ENCODE measurements around the gene ZIM2. TPM values are rescaled to one million over a fixed set of nuclear protein-coding genes. Genes with fewer than 3 reads are reported as not detected.

ZIM2 gene
- polyA plus RNA-seq, 1 donor (not counting 4 experiments of a cell fraction or from before 2014, with no cell fraction given), result not detected

DNA sequence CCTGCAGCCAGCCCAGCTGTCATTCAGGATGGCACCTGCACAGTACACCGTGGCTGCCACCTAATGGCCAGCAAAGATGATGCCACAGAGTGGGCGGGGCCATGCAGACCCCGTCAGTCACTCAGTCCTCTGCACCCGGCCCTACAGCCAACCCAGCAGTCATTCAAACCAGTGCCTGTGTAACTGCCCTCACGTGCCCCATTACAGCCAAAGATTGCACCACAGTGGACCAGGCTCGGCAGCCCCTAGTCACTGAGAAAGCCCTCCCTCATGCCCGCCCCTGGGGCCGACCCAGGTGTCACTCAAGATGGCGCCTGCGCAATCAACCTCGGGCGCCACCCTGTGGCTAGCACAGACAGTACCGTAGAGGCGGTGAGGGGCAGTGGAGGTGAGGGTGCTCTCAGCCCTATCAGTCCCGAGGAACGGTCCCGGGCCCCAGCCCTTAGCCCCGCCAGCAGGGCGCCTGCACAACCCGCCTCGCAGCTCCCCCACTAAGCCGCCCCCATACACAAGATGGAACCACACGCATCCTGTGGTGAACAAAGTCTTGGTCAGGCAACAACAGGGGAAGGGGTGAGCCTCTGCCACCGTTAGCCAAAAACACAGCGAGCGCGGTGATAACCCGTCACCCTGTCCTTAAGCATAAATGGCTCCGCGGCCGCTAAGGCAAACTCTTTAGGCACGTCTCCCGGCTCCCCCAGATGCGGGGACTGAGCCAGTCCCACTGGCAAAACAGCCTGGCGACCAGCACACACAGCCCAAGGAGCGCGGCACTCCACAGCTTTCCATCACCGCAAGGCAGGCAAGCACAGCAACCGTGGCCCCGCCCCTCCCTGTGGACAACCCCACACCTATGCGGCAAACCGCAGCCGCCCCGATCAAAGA is 2.3 kb downstream of the ZIM2 start:
- Histone ChIP-seq H3K9ac (ENCODE audit: control insufficient read depth, extremely low read depth, insufficient read depth, low read length) (no peak overlapping the region), H4K20me1 (ENCODE audit: control insufficient read depth, extremely low read depth, insufficient read depth, low read length) (no peaks in the 10 kb centered on the region), H3K9me3 (ENCODE audit: control insufficient read depth, low read depth, low read length) (peaks cover 11% of the 10 kb centered on the region), H3K79me2 (ENCODE audit: control insufficient read depth, insufficient read depth, low read length) (no peaks in the 10 kb centered on the region), H3K9me1 (ENCODE audit: control insufficient read depth, extremely low read depth, insufficient read depth, low read length) (no peaks in the 10 kb centered on the region), H3K27ac (ENCODE audit: control insufficient read depth, insufficient read depth, low read length) (no peak overlapping the region), H3K4me2 (ENCODE audit: control insufficient read depth, extremely low read depth, insufficient read depth, low read depth, low read length) (no peak overlapping the region), H3K4me1 (ENCODE audit: control insufficient read depth, extremely low read depth, insufficient read depth, low read length) (no peaks in the 10 kb centered on the region), H2AFZ (ENCODE audit: control insufficient read depth, low read length) (peak overlapping the region; percentile 6), H3K36me3 (ENCODE audit: control insufficient read depth in 2 of 2, extremely low read depth in 1 of 2, insufficient read depth in 2 of 2, low read length in 2 of 2) (no peaks in the 10 kb centered on the region), H3K4me3 (ENCODE audit: control insufficient read depth in 2 of 3, extremely low read depth in 1 of 3, insufficient read depth in 2 of 3, low read depth in 1 of 3, low read length in 3 of 3) (no peak overlapping the region), H3K27me3 (ENCODE audit: control insufficient read depth, extremely low read depth, insufficient read depth, low read length) (peaks cover 5% of the 10 kb centered on the region)
- dilution Hi-C loops (cut with MboI; ENCODE audit: extremely low pct_ligation_motif_present, low sequenced_read_pairs), result no loop called here
- FAIRE-seq (no peak), DNase-seq (ENCODE audit: low read depth, low spot score) (no peak)
- TF ChIP-seq CTCF (optimal IDR thresholded peaks at IDR 0.05 in 1 of 3, IDR thresholded peaks at IDR 0.05 in 1 of 3, conservative IDR thresholded peaks at IDR 0.05 in 1 of 3; ENCODE audit: extremely low read depth in 1 of 3, insufficient read depth in 2 of 3, low read length in 3 of 3) (peak in 1 of 3 experiments; percentile 34), EZH2 (IDR thresholded peaks at IDR 0.05; ENCODE audit: low read length) (no peak)

DNA sequence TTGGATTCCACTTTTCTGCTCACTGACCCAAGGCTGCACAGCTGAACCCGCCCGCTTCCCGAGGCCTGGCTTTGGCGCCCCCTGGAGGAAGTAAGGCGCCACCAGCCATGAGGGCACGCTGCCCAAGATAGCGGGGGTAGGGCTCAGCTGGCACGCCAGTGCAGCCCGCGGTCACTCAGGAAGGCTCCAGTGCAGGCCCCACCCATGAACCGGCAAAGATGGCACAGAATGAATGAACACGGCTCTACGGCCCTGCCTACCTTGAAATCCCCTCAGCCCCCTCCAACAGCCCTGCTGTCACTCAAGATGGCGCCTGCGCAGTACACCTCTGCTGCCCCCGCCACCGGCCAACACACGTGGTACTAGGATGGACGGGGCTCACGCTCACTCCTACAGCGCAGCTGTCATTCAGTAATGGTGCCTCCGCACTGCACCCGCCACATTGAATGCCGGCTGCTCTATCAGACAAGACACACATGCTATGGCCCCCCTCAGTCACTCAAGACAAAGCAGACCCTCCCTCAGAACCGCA is 3.0 kb downstream of the ZIM2 start:
- FAIRE-seq (no peak), DNase-seq (ENCODE audit: low read depth, low spot score) (no peak)
- no peaks in the 10 kb centered on the region for H3K4me1 ChIP-seq (ENCODE audit: control insufficient read depth, extremely low read depth, insufficient read depth, low read length)
- no peak overlapping the region for H3K4me3 ChIP-seq (ENCODE audit: control insufficient read depth in 2 of 3, extremely low read depth in 1 of 3, insufficient read depth in 2 of 3, low read depth in 1 of 3, low read length in 3 of 3)
- dilution Hi-C loops (cut with MboI; ENCODE audit: extremely low pct_ligation_motif_present, low sequenced_read_pairs), result no loop called here
- no peak overlapping the region for H3K27ac ChIP-seq (ENCODE audit: control insufficient read depth, insufficient read depth, low read length)
- H2AFZ ChIP-seq (ENCODE audit: control insufficient read depth, low read length), result no peak overlapping the region
- no peak overlapping the region for H3K4me2 ChIP-seq (ENCODE audit: control insufficient read depth, extremely low read depth, insufficient read depth, low read depth, low read length)
- TF ChIP-seq CTCF (optimal IDR thresholded peaks at IDR 0.05 in 1 of 3, IDR thresholded peaks at IDR 0.05 in 1 of 3, conservative IDR thresholded peaks at IDR 0.05 in 1 of 3; ENCODE audit: extremely low read depth in 1 of 3, insufficient read depth in 2 of 3, low read length in 3 of 3) (no peak), EZH2 (IDR thresholded peaks at IDR 0.05; ENCODE audit: low read length) (no peak)
- H3K9me3 ChIP-seq (ENCODE audit: control insufficient read depth, low read depth, low read length), result peaks cover 11% of the 10 kb centered on the region
- no peak overlapping the region for H3K9ac ChIP-seq (ENCODE audit: control insufficient read depth, extremely low read depth, insufficient read depth, low read length)
- H4K20me1 ChIP-seq (ENCODE audit: control insufficient read depth, extremely low read depth, insufficient read depth, low read length), result no peaks in the 10 kb centered on the region
- H3K9me1 ChIP-seq (ENCODE audit: control insufficient read depth, extremely low read depth, insufficient read depth, low read length), result no peaks in the 10 kb centered on the region
- peaks cover 5% of the 10 kb centered on the region for H3K27me3 ChIP-seq (ENCODE audit: control insufficient read depth, extremely low read depth, insufficient read depth, low read length)
- H3K36me3 ChIP-seq (ENCODE audit: control insufficient read depth in 2 of 2, extremely low read depth in 1 of 2, insufficient read depth in 2 of 2, low read length in 2 of 2), result no peaks in the 10 kb centered on the region
- no peaks in the 10 kb centered on the region for H3K79me2 ChIP-seq (ENCODE audit: control insufficient read depth, insufficient read depth, low read length)
